ENCODE measurements around the gene WNT9A. TPM values are rescaled to one million over a fixed set of nuclear protein-coding genes. Genes with fewer than 3 reads are reported as not detected.
"Not testable (repeated sequence)": the region's sequence is repeated elsewhere in the genome, so short reads cannot be mapped to it uniquely, and the experiment has no call there.

Gene WNT9A
- total RNA-seq, 1 donor from 2014 or later, result 0.99 TPM

GRCh38 chr1:227912866-227913265, 34.9 kb downstream of the WNT9A start:
- DNase-seq (ENCODE audit: low read depth in 2 of 2), result no peak

- DNase-seq (ENCODE audit: low read depth in 2 of 2), result peak in 1 of 2 donors; percentile 22
These were observed 36.4 kb downstream of the WNT9A start for GRCh38 chr1:227911376-227911775.

DNA sequence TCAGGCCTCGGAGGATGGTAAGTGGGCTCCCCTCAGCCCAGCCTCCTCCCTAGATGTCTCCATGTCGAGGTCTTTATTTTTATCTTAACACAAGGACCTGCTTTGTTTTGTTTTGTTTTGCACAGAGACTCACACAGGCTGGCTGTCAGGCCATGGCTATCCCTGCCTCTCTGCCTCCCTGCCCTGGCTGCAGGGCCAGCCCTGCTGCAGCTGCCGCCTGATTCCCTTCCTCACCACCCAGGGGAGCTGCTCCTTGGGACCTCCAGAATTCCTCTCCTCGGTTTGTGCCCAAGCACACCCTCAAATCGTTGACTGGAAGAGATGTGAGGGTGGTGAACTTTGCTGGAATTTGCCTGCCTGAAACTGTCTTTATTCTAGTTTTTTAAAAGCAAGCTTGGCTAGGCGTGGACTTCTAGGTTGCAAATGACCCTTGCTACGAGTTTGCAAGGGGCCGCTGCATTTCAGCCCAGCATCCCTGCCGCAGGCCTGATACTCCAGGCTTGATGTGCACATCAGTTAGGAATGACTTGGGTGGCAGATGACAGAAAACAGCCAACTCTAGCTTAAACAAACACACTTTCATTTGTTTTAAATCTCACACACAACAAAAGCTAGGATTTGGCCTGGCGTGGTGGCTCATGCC, 37.1 kb downstream of the WNT9A start:
- no peak for DNase-seq (ENCODE audit: low read depth in 2 of 2)

- DNase-seq (ENCODE audit: low read depth in 2 of 2), result not testable (repeated sequence)
These were observed 37.8 kb downstream of the WNT9A start for GRCh38 chr1:227909923-227910328.

- no peak for DNase-seq (ENCODE audit: low read depth in 2 of 2)
These were observed 38.5 kb downstream of the WNT9A start for GRCh38 chr1:227909188-227909587.

DNA sequence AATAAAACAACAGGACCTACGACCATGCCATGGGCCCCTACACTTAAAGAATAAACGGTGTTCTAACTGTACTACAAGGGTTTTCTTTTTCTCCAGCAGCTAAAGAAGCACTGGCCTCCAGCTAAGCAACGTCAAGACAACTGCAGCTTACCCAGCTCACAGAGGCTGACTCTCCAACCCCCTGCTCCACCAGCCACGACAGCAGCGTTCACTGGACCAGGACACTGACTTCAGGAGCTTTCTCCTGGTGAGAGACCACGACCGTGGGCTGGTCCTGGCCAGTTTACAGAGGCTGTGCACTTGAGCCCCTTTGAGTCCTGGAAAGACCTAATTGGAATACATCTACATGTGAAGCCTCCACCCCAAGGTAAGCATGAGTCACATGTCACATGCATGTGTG, 39.4 kb downstream of the WNT9A start:
- no peak for DNase-seq (ENCODE audit: low read depth in 2 of 2)

DNA sequence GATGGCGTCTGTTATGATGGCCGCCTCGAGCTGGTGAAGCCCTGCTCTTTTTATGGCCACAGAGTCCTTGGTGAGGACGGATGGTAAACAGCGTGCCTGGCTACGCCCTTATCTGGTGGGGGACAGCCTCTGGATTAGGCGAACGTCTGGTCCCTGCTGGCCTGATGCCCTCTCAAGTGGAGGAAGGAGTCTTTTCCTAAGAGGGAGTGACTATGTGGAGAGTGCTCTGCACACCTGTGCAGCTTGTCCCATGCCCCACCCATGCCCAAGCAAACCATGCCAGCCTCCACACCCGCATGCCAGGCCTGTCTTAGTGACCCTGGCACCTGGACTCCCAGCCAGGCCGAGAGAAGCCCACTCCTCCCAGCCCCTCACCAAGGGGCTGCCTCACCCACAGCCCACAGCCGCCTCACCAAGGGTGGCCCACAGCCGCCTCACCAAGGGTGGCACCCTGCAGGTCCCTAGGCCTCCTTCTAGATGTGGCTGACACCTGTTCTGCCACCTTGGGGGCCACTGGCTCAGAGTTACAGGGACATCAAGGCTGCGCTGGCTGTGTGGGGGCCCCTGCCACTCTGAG, 40.2 kb downstream of the WNT9A start:
- no peak for DNase-seq (ENCODE audit: low read depth in 2 of 2)

GRCh38 chr1:227906550-227907071, 41.1 kb downstream of the WNT9A start:
- no peak for DNase-seq (ENCODE audit: low read depth in 2 of 2)

DNA sequence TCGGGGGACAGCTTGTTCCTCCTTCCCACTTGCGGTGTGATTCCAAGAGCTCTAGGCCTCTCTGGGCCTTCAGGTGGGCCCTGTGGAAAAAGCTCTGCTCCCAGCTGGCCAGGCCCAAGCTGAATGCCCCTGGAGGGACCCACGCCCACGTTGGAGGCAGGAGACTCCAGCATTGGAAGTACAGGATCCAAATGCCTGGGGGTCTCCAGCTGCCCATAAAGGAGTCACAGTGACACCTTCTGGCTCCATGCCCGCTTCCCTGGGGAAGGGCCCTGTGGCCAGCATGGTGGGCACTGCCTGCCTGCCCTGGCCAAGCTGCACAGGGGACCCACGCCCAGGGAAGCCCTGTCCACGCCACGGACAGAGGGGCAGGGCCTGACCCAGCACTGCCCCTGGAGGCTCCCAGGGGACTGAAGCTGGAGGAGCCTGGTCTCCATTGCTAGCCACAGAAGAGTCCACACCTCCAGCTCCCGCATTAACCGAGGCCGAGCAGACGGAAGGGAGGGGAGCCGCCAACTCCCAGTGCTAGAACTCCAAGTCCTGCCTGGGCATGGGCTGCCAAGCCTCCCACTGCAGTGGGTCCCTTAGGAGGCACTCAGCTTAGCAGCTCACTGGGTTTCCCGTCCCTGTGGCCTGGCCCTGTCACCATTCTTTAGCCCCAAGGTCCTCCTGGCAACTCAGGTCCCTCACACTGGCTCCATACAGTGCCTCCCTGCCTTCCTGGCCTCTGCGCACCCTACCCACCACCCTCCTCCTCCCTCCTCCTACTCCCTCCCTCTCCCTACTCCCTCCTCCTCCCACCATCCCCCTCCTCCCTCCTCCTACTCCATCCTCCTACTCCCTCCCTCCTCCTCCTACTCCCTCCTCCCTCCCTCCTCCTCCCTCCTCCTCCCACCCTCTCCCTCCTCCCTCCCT, 41.9 kb downstream of the WNT9A start:
- no peak for DNase-seq (ENCODE audit: low read depth in 2 of 2)

DNA sequence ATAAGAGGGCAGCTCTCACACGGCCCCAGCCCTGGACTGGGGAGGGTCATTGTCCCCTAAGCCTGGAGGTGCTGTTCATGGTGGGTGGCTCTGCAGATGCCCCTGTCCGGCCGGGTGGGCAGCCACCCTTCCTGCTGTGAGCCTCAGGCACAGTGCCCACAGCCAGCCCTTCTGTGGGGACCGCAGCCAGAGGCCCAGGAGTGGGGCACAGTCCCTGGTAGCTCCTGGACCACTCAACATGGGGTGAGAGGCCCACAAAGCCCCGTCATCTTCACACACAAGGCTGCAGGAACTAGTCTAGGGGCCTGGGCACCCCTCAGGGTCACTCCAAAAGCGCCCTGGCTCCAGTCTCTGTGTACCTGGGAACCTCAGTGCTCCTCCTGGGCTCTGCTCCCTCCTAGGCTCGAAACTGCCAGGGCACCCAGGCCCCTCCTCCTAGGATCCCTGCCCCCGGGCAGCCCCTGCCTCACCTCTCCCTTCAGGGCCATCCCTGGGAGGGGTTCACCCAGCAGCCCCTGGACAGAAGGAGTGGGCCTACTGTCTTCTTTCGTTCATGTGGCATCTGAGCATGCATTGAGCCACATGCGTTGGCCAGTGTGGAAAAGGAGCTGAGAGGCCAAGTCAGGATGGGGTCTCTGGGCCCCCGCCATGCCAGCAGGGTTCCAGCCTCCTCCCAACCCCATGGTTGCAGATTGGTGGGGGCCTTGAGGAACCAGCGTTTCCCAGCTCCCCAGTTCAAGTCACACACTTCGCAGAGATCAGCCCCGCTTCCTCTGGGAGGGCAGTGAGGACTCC, 43.0 kb downstream of the WNT9A start:
- DNase-seq (ENCODE audit: low read depth in 2 of 2), result no peak

- DNase-seq (ENCODE audit: low read depth in 2 of 2), result no peak
These were observed 43.9 kb downstream of the WNT9A start for GRCh38 chr1:227903614-227904501.

- no peak for DNase-seq (ENCODE audit: low read depth in 2 of 2)
These were observed 44.6 kb downstream of the WNT9A start for GRCh38 chr1:227903061-227903521.

DNA sequence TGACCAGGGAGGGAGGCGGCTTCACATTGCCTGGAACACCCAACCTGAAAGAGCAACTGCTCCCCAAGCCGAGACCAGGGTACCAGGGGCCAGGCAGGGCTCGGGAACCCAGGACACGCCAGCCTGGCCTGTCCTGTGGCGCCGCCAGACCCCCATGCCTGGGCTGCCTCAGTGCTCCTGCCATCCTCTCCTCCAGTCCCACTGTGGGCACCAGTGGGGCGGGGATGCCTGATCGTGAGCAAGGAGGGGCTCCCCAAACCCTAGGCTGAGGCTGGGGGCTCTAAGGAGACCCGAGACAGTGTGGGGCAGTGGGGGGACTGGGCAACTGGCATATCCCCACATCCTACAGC, 45.1 kb downstream of the WNT9A start:
- DNase-seq (ENCODE audit: low read depth in 2 of 2), result no peak

- peak; percentile 15 to 40 for DNase-seq (ENCODE audit: low read depth in 2 of 2)
These were observed 45.7 kb downstream of the WNT9A start for GRCh38 chr1:227901906-227902640.

DNA sequence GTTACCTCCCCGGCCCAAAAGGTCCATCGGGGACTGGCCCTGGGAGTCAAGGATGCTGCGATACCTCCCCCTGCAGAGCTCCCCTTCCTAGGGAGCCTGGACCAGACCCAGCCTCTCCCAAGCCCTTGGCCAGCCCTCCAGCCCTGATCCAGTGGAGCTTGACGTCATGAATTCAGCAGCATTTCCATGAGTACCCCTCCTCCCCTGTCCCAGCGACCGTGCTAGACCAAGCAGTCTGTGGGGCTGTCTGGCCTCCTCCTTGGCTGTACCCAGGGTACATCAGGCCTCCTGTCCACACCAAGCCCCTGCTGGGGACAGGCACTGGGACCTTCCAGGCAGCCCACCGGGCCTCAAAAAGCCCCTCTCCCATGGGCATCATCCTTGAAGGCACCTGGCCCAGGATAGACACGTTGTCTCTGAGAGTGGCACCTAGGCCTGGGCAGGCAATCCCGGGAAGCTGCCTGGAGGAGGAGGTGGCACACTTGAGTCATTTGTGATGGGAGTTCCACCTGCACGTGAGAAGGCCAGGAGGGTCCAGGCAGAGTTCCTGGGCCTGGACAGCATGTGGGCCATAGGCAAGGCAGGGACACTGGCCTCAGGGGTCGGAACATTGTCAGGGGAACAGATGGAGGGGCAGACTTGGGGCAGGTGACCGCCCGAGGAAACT, 46.4 kb downstream of the WNT9A start:
- no peak for DNase-seq (ENCODE audit: low read depth in 2 of 2)

- no peak for DNase-seq (ENCODE audit: low read depth in 2 of 2)
These were observed 47.1 kb downstream of the WNT9A start for GRCh38 chr1:227900571-227901051.

GRCh38 chr1:227899820-227900449, 47.8 kb downstream of the WNT9A start:
- DNase-seq (ENCODE audit: low read depth in 2 of 2), result no peak

DNA sequence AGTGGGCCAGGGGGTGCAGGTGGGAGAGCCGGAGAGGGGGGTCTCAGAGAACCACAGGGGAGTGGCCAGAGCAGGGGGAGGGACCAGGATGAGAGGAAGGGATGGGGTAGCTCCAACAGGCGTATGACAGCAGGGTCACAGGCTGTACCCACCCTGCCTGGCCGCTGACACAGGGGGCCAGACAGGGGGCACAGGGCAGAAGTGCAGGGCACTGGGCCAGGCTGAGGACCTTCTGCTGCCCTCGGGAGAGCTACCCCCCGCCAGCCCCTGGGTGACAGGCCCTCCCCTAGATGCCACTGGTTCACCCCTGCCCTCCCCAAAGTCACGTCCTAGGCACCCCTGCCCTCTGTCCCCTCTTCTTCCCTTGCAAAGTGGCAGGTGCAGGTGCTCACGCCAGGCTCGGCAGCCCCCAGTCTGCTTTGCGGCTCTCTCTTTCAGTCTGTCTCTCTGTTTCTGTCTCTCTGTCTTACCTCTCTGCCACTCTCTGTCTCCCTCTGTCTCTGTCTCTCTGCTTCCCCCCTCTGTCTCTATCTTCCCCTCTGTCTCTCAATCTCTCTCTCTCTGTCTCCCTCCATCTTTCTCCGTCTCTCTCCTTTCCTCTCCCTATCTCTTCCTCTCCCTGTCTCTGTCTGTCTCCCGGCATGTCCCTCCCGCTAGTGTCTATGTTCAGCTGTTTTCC, 48.5 kb downstream of the WNT9A start:
- no peak for DNase-seq (ENCODE audit: low read depth in 2 of 2)
